ENCODE measurements around the gene SOX2. TPM values are rescaled to one million over a fixed set of nuclear protein-coding genes. Genes with fewer than 3 reads are reported as not detected.
A peak's percentile ranks its signal among the peaks of the same experiment; 100 is the strongest.

Gene SOX2
- total RNA-seq, 2 experiments from 2014 or later, result not detected

DNA sequence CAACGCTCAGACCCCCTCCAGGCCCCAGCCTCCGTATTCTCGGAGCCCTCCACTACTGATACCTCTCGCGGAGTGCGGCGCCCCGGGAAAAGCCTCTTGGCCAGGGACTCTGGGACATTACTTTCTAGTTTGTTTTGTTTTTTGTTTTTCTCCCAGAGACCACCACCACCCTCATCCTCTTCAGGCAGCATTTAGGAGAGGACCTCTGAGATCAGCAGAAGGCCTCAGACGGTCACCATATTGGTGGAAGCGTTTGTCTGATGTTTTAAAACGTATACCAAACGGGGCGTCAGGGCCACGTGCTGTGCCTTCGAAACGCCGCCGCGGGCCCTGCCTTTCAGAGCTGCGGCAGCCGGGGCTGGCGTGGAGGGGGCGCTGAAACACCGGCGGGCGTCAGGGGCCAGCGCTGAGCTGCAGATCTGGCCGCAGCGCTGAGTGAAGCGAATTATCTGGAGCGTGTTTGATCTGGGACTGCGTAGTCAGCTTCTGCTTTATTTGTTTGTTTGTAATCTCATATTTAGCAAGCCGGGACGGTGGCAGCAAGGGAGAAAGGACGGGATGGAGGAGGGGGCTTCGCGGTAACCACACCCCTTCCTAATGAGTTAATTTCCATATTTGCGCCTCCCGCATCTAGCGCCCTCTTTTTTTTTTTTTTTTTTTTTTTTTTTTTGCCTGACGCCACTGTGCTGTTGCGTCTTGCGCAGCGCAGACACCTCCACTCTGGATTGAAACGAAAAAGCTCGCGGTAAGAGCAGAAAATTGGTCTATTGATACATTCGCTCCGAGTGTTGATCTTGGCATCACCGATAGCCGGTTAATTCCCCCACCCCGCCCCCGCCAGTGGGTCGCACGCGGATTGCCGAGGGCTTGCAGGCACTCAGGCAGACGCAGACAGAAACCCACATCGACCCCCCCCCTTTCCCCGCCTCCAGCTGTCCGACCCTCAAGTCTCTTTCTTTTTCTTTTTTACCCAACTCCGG lies 14.9 kb downstream of the SOX2 start:
- H3K27me3 Mint-ChIP-seq (ENCODE audit: low read depth), result peaks cover 84% of the 10 kb centered on the region
- H3K36me3 Mint-ChIP-seq (ENCODE audit: low read depth), result peaks cover 27% of the 10 kb centered on the region
- ChIA-PET CTCF (interaction anchor here (1.2 to 2.3 kb wide), 3 partner anchors 13 to 26 kb away, joined by 3 to 8 read pairs (median 5); no protein-coding TSS in a partner anchor), POLR2A (no interaction called here)
- DNase-seq (no peak), ATAC-seq (no peak)
- peaks cover 14% of the 10 kb centered on the region for H3K9me3 Mint-ChIP-seq (ENCODE audit: insufficient read depth)
- peak overlapping the region; percentile 49 for H3K27ac Mint-ChIP-seq
- peak overlapping the region; percentile 63 for H3K4me3 Mint-ChIP-seq
- H3K4me1 Mint-ChIP-seq (ENCODE audit: low read depth), result peaks cover 8% of the 10 kb centered on the region

DNA sequence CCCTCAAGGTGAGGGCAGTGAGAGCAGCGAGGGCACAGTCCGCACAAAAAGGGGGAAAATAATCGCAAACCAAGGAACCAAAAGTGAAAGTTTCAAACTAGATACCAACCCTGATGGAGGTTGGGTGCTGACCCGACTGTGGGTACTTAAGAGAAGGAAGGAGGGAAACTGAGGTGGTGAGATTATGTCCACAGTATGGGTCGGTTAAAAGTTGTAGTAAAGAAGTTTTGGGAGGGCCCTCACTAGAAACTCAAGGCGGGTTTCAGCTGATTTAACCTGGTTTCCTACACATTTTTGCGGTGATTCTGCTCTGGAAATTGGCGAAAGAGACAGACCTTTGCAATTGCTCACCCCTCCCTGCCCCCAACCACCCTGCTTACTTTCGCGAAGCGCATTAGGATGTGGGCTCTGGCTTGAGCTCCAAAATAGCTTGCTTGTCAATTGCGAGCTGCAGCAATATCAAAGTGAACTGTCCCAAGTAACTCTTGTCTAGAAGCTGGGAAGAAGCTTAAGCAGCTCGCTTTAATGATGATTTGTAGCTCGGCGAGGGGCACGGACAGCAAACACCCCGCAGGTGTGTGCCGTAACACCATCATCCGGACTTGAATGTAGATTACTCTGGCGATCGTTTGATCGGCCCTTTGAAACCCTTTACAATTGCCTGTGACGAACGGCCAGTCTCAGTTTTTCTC lies 15.8 kb downstream of the SOX2 start:
- ATAC-seq (no peak), DNase-seq (no peak)
- CTCF ChIA-PET, result interaction anchor here (1.2 to 2.3 kb wide), 4 partner anchors 14 to 27 kb away, joined by 3 to 8 read pairs (median 4); no protein-coding TSS in a partner anchor
- peak overlapping the region; percentile 63 for H3K4me3 Mint-ChIP-seq
- POLR2A ChIA-PET, result no interaction called here
- H3K36me3 Mint-ChIP-seq (ENCODE audit: low read depth), result peaks cover 27% of the 10 kb centered on the region
- H3K4me1 Mint-ChIP-seq (ENCODE audit: low read depth), result peaks cover 8% of the 10 kb centered on the region
- peaks cover 14% of the 10 kb centered on the region for H3K9me3 Mint-ChIP-seq (ENCODE audit: insufficient read depth)
- H3K27ac Mint-ChIP-seq, result peak overlapping the region; percentile 49
- peaks cover 77% of the 10 kb centered on the region for H3K27me3 Mint-ChIP-seq (ENCODE audit: low read depth)

DNA sequence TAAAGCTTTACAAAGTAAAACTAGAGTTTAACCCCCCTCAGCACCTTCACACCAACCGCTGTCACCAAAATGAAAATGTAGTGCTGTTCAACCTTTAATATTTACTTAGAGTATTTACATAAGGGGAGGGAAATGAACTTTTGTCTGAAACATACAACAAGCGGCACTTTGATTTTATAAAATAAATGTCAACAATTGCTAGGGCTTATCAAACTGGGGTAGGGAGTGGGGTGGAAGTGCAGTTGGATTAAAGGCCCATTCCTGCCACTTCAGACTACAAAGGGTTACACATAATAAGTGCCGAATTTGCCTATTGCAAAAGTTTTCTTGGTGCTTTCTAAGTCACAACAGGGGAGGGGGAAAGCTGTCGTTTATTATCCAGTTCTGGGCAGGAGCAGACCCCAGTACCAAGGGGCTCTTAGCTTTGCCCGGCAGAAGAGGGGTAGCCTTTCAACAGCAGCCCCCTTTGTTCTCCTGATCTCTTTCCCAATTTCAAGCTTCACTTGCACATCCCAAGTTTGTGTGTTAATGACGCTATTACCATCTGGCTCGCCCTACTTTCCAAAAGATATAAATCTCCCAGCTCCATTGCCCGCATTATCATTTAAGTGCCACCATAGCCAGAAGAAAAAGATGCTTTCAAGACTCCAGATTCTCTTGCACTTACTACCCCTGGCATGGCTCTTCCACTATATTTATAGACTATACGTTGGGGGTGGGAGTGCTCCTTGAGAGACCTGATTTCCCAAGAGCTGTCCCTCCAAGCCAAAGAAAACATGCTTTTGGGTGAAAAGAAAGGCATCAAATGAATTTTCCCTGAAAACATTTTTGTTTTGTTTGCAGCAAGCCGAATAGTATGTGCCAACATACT lies 17.0 kb downstream of the SOX2 start:
- DNase-seq (no peak), ATAC-seq (no peak)
- Mint-ChIP-seq H3K27me3 (ENCODE audit: low read depth) (peaks cover 65% of the 10 kb centered on the region), H3K36me3 (ENCODE audit: low read depth) (peaks cover 24% of the 10 kb centered on the region), H3K4me1 (ENCODE audit: low read depth) (peaks cover 8% of the 10 kb centered on the region), H3K9me3 (ENCODE audit: insufficient read depth) (peaks cover 9% of the 10 kb centered on the region), H3K27ac (no peak overlapping the region), H3K4me3 (no peak overlapping the region)
- ChIA-PET CTCF (interaction anchor here (1.6 to 2.3 kb wide), 2 partner anchors 27 to 29 kb away, joined by 4 to 8 read pairs; no protein-coding TSS in a partner anchor), POLR2A (no interaction called here)

DNA sequence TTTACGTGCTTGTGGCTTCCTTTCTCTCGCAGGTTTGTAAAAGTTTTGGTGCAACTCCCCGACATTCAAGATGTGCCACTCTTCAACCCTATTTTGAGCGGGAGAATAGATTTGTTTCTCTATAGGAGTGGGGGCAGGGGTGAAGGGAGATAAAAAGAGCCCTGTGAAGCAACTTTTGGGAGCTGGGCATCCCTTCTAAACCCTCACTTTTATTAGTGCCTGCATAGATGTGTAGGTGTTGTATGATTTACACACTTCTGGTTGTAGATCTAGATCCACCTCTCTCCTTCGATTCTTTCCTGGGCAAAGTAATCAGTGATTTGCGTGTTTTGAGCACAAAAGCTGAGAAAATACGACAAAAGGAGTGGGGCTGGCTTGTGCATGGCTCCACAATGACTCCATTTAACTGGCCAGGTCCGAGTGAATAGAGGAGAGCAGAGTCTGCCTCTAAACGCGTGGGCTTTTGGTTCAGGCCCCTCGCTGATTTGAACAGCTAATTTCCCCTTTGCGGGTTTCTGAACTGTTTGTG lies 17.7 kb downstream of the SOX2 start:
- DNase-seq (no peak), ATAC-seq (no peak)
- H3K27me3 Mint-ChIP-seq (ENCODE audit: low read depth), result peaks cover 58% of the 10 kb centered on the region
- peaks cover 8% of the 10 kb centered on the region for H3K4me1 Mint-ChIP-seq (ENCODE audit: low read depth)
- no peak overlapping the region for H3K27ac Mint-ChIP-seq
- H3K4me3 Mint-ChIP-seq, result no peak overlapping the region
- peaks cover 2% of the 10 kb centered on the region for H3K9me3 Mint-ChIP-seq (ENCODE audit: insufficient read depth)
- CTCF ChIA-PET, result interaction anchor here (0.8 kb wide), 1 partner anchor 28 kb away, joined by 4 read pairs; no protein-coding TSS in a partner anchor
- POLR2A ChIA-PET, result no interaction called here
- H3K36me3 Mint-ChIP-seq (ENCODE audit: low read depth), result peaks cover 17% of the 10 kb centered on the region

DNA sequence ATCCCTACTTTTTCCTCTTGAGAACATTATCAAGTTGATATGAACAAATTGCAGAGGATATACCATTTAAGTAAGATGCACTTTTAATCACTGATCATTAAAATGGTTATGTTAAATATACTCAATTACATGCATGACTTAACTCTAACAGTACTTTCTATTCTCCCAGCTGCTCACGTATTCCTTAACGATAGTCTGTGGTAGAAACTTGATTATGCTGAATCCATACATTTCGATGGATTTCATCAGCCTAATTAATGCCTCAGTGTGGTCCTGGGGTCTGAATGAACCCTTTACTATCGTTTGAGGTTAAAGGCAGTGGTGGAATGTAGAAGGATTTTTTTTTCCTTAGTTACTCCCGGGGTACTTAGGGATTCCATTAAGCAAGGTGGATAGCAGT lies 18.6 kb downstream of the SOX2 start:
- DNase-seq (no peak), ATAC-seq (no peak)
- no peaks in the 10 kb centered on the region for H3K9me3 Mint-ChIP-seq (ENCODE audit: insufficient read depth)
- H3K36me3 Mint-ChIP-seq (ENCODE audit: low read depth), result peaks cover 13% of the 10 kb centered on the region
- peaks cover 8% of the 10 kb centered on the region for H3K4me1 Mint-ChIP-seq (ENCODE audit: low read depth)
- ChIA-PET POLR2A (no interaction called here), CTCF (interaction anchor here (0.8 kb wide), 1 partner anchor 29 kb away, joined by 4 read pairs; no protein-coding TSS in a partner anchor)
- no peak overlapping the region for H3K27ac Mint-ChIP-seq
- H3K27me3 Mint-ChIP-seq (ENCODE audit: low read depth), result peaks cover 51% of the 10 kb centered on the region
- no peak overlapping the region for H3K4me3 Mint-ChIP-seq

DNA sequence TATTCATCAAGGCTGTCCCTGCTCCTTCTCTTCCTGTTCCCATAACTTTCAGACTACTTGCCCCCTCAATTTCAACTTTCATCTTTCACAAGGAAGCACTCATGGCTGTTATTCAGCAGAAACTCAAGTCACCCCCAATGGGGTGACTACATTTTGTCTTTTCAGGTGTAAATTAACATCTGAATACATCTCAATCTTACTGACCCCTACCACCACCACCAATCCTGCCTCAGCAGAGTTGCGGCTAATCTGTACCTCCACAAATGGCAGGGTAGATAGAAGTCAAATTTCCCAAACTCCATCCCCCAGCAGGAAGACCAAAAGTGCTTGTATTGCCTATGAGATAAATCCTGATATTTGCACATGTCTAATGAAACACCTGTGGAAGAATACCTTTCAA lies 19.2 kb downstream of the SOX2 start:
- H3K36me3 Mint-ChIP-seq (ENCODE audit: low read depth), result peaks cover 11% of the 10 kb centered on the region
- no peak for ATAC-seq
- peaks cover 8% of the 10 kb centered on the region for H3K4me1 Mint-ChIP-seq (ENCODE audit: low read depth)
- peaks cover 46% of the 10 kb centered on the region for H3K27me3 Mint-ChIP-seq (ENCODE audit: low read depth)
- H3K27ac Mint-ChIP-seq, result no peak overlapping the region
- no peaks in the 10 kb centered on the region for H3K9me3 Mint-ChIP-seq (ENCODE audit: insufficient read depth)
- ChIA-PET CTCF (no interaction called here), POLR2A (no interaction called here)
- no peak overlapping the region for H3K4me3 Mint-ChIP-seq
- DNase-seq, result no peak

DNA sequence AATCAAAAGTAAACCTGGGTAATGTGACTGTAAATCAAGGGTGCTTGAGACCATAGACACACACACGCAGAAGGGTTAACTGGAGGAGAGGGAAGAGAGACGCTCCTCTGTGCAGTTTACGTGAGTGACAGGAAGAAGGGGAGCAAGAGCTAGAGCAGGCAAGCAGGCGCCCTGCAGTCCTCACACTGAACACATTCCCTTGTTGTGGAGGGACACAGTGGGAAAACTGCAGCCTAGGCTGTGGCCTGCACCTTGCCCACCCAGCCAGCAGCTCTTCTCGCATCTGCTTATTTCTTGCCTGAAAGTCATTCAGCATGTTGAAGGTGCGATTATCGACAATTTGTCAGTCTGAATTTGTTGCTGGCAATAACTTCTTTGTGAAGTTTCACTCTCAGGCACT lies 24.2 kb downstream of the SOX2 start:
- Mint-ChIP-seq H3K4me3 (no peak overlapping the region), H3K27ac (no peak overlapping the region), H3K36me3 (ENCODE audit: low read depth) (no peaks in the 10 kb centered on the region), H3K9me3 (ENCODE audit: insufficient read depth) (no peaks in the 10 kb centered on the region), H3K4me1 (ENCODE audit: low read depth) (no peaks in the 10 kb centered on the region), H3K27me3 (ENCODE audit: low read depth) (peaks cover 4% of the 10 kb centered on the region)
- ATAC-seq (no peak), DNase-seq (no peak)
- ChIA-PET CTCF (no interaction called here), POLR2A (no interaction called here)

DNA sequence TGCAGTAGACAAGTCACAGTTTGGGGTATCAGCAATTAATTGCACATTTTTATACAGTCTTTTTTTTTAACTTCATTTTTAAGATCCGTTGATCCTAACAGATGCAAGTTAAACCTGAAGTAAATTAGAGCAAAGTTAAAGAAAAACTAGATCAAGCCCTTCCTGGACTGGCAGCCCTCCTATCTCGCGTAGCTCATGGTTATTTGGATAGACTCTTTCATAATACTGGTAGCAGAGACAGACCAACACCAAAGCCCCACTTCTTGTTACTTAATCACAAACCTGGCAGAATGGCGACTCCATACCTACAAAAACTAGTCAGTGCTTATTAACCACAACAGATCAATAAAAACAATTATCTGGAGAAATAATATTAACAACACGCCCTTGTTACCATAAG lies 26.8 kb downstream of the SOX2 start:
- no peaks in the 10 kb centered on the region for H3K9me3 Mint-ChIP-seq (ENCODE audit: insufficient read depth)
- H3K4me3 Mint-ChIP-seq, result no peak overlapping the region
- CTCF ChIA-PET, result no interaction called here
- no peaks in the 10 kb centered on the region for H3K36me3 Mint-ChIP-seq (ENCODE audit: low read depth)
- DNase-seq (no peak), ATAC-seq (no peak)
- no peaks in the 10 kb centered on the region for H3K4me1 Mint-ChIP-seq (ENCODE audit: low read depth)
- POLR2A ChIA-PET, result no interaction called here
- no peak overlapping the region for H3K27ac Mint-ChIP-seq
- H3K27me3 Mint-ChIP-seq (ENCODE audit: low read depth), result peaks cover 2% of the 10 kb centered on the region

DNA sequence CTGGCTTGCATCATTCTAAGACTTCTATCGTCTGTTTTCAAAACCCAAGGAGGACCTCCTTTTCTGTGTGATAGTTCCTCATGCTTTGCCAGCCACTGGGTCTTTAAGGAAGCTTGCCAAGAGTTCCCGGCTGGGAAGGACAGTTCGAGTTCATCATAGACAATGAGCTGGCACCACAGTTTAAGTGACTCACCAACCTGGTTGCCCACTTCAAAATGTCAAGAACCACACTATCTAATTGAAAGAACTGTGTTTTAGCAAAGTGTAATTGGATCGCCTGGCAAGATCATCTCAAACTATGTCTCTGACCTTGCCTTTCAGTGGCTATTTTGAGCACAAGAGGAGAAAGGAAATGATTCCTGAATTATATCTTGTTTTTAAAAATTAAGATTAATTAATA lies 27.9 kb downstream of the SOX2 start:
- ChIA-PET POLR2A (no interaction called here), CTCF (no interaction called here)
- Mint-ChIP-seq H3K36me3 (ENCODE audit: low read depth) (no peaks in the 10 kb centered on the region), H3K9me3 (ENCODE audit: insufficient read depth) (no peaks in the 10 kb centered on the region), H3K4me1 (ENCODE audit: low read depth) (no peaks in the 10 kb centered on the region), H3K27me3 (ENCODE audit: low read depth) (peaks cover 2% of the 10 kb centered on the region), H3K4me3 (no peak overlapping the region), H3K27ac (no peak overlapping the region)
- DNase-seq (no peak), ATAC-seq (no peak)

DNA sequence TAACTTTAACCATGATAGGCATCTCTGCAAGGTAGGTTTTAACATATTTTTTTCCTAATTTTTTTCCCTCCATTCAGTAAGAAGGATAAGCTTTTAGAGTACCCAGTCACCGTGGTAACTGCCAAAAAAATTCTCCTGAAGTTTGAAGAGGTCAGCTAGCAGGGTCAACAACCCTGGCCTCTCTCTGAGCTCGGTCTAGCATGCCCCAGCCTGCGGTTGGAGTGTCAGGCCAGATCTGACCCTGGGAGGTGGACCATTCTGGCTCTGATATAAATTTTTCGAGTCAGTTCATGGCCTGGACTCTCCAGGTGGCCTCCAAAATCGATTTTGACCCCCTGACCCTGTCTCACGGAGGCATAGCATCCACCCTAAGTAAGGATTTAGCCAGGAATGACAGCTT lies 29.7 kb downstream of the SOX2 start:
- Mint-ChIP-seq H3K4me3 (no peak overlapping the region), H3K4me1 (ENCODE audit: low read depth) (no peaks in the 10 kb centered on the region), H3K36me3 (ENCODE audit: low read depth) (no peaks in the 10 kb centered on the region), H3K27me3 (ENCODE audit: low read depth) (peaks cover 6% of the 10 kb centered on the region), H3K9me3 (ENCODE audit: insufficient read depth) (no peaks in the 10 kb centered on the region), H3K27ac (no peak overlapping the region)
- DNase-seq, result no peak
- ChIA-PET CTCF (no interaction called here), POLR2A (no interaction called here)
- ATAC-seq, result no peak

DNA sequence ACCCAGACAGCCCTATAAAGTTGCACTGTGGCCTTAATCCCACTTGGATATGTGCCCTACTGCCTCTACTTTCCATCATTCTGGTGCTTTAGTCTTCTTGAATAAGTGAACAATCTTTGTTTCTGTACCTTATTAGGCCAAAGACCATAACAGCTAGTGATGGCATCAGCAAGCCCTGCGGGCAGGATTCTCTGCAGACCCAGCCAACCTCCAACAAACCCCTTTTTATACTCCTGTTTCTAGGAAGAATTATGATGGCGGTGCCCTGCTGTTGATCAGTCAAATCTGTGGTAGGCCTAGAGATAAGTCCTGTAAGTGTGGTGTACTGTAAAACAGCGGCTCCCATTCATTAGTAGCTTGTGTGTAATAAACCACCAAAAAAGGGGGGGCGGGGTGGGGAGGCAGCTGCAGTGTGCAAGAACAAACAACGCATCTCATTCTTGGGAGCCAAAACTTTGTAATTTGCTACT lies 40.5 kb downstream of the SOX2 start:
- peaks cover 2% of the 10 kb centered on the region for H3K9me3 Mint-ChIP-seq (ENCODE audit: insufficient read depth)
- H3K4me3 Mint-ChIP-seq, result no peak overlapping the region
- no peak for ATAC-seq
- H3K27ac Mint-ChIP-seq, result no peak overlapping the region
- peaks cover 5% of the 10 kb centered on the region for H3K27me3 Mint-ChIP-seq (ENCODE audit: low read depth)
- no peak for DNase-seq
- ChIA-PET CTCF (no interaction called here), POLR2A (no interaction called here)
- no peaks in the 10 kb centered on the region for H3K36me3 Mint-ChIP-seq (ENCODE audit: low read depth)
- no peaks in the 10 kb centered on the region for H3K4me1 Mint-ChIP-seq (ENCODE audit: low read depth)

Data from activated CD8-positive, alpha-beta T cell treated with anti-CD3 and anti-CD28 coated beads, Interleukin-2, amount 10 ng/mL, durations not matched to agents 7 days and 5 days (primary cell).